GM18519 (cell line): ENCODE data around the gene FLAD1.
"Not testable (repeated sequence)": the region's sequence is repeated elsewhere in the genome, so short reads cannot be mapped to it uniquely, and the experiment has no call there.

Source experiments
- ATAC-seq: cut with Tn5 transposase; IDR thresholded peaks from one replicate; pipeline ENCODE4 v1.9.1; 2021; ENCODE audit warnings: mild to moderate bottlenecking, moderate library complexity; ENCODE audit not compliant: unreplicated experiment, low FRiP score

Gene FLAD1

GRCh38 chr1:154967331-154967950, 15.7 kb upstream of the FLAD1 start:
- ATAC-seq: no peak

GRCh38 chr1:154968731-154969130, 14.4 kb upstream of the FLAD1 start:
- ATAC-seq: no peak

GRCh38 chr1:154969246-154969645, 13.9 kb upstream of the FLAD1 start:
- ATAC-seq: no peak

GRCh38 chr1:154969860-154970452, 13.2 kb upstream of the FLAD1 start:
- ATAC-seq: no peak

GRCh38 chr1:154970631-154971340, 12.4 kb upstream of the FLAD1 start, which contains the start of gene SHC1:
Gene SHC1 (minus strand): TSS chr1:154970747. CDS start chr1:154970526, 221 bp downstream.
- no peak for ATAC-seq

- no peak for ATAC-seq
Measured at GRCh38 chr1:154971341-154971998, 11.7 kb upstream of the FLAD1 start.

GRCh38 chr1:154972213-154972516, 11.0 kb upstream of the FLAD1 start:
- ATAC-seq: no peak

- no peak for ATAC-seq
Measured at GRCh38 chr1:154972517-154973343, 10.4 kb upstream of the FLAD1 start.

- ATAC-seq: no peak
Measured at GRCh38 chr1:154973344-154974101, 9.6 kb upstream of the FLAD1 start.

GRCh38 chr1:154974102-154974807, 8.9 kb upstream of the FLAD1 start, which contains the start of gene CKS1B:
Gene CKS1B (plus strand): TSS chr1:154974681. CDS start chr1:154974746, 65 bp downstream.
- peak; percentile 75 for ATAC-seq

- peak; percentile 26 for ATAC-seq
Measured at GRCh38 chr1:154974808-154975408, 8.2 kb upstream of the FLAD1 start.

- no peak for ATAC-seq
Measured at GRCh38 chr1:154975409-154976059, 7.6 kb upstream of the FLAD1 start.

- ATAC-seq: not testable (repeated sequence)
Measured at GRCh38 chr1:154977762-154978161, 5.4 kb upstream of the FLAD1 start.

GRCh38 chr1:154978360-154978759, 4.8 kb upstream of the FLAD1 start:
- no peak for ATAC-seq

GRCh38 chr1:154982341-154982740, 803 bp upstream of the FLAD1 start:
- ATAC-seq: no peak

- ATAC-seq: no peak
Measured at GRCh38 chr1:154983776-154984466, 777 bp downstream of the FLAD1 start.

GRCh38 chr1:154986736-154987135, 3.6 kb downstream of the FLAD1 start:
- not testable (repeated sequence) for ATAC-seq

GRCh38 chr1:154987326-154987725, 4.2 kb downstream of the FLAD1 start:
- ATAC-seq: no peak
